Measurements from ENCODE around the gene DGKQ.

GRCh38 chr4:910366-911091 lies 62.8 kb downstream of the DGKQ start:
- TF ChIP-seq CTCF (IDR thresholded peaks at IDR 0.05; ENCODE audit: insufficient read depth, low read length, poor library complexity, severe bottlenecking) (no peak), EZH2phosphoT487 (conservative IDR thresholded peaks at IDR 0.05; ENCODE audit: low read length) (no peak)

Data from SU-DHL-6 (cell line).